ENCODE results near the gene CFL1. TPM values are rescaled to one million over a fixed set of nuclear protein-coding genes. Genes with fewer than 3 reads are reported as not detected.

The CFL1 gene
- total and polyA plus RNA-seq, 2 of the 4 experiments (the other 2 are of a cell fraction) = 960 to 2,231 TPM

- in situ Hi-C loops (cut with MboI; ENCODE audit: low sequenced_read_pairs) = loop anchor here (5.0 kb wide), 1 partner anchor 105 kb away; no protein-coding TSS in a partner anchor
- CTCF ChIA-PET = no interaction called here
Measured at GRCh38 chr11:65882120-65883057, 24.4 kb upstream of the CFL1 start.

More at GRCh38 chr11:65882120-65883057, 24.4 kb upstream of the CFL1 start:
- Histone ChIP-seq H3K9ac (ENCODE audit: low read depth, low read length) (no peak overlapping the region), H3K36me3 (ENCODE audit: control insufficient read depth, insufficient read depth, low read length) (peaks cover 40% of the 10 kb centered on the region), H3K9me1 (ENCODE audit: insufficient read depth, low read length) (peaks cover 8% of the 10 kb centered on the region), H3K14ac (replicated peaks; ENCODE audit: low read depth, low read length) (no peak overlapping the region), H3K56ac (ENCODE audit: extremely low read depth, insufficient read depth, low read length) (no peak overlapping the region), H2BK15ac (ENCODE audit: low read depth, low read length) (no peak overlapping the region), H2AFZ (replicated peaks; ENCODE audit: low read length, poor library complexity) (no peak overlapping the region), H2AK9ac (replicated peaks; ENCODE audit: low read depth, low read length, poor library complexity) (no peak overlapping the region), H3K79me1 (ENCODE audit: low read depth in 1 of 2, low read length in 2 of 2) (peaks cover 9 to 44% of the 10 kb centered on the region in 2 experiments), H2AK5ac (ENCODE audit: low read depth, low read length) (no peak overlapping the region), H3K18ac (ENCODE audit: low read depth, low read length) (no peak overlapping the region), H2BK120ac (ENCODE audit: low read depth, low read length) (no peak overlapping the region), H4K5ac (ENCODE audit: low read depth, low read length) (no peak overlapping the region), H3K4me3 (ENCODE audit: insufficient read depth, low read depth, low read length) (no peak overlapping the region), H2BK5ac (ENCODE audit: low read depth, low read length, poor library complexity, severe bottlenecking) (no peak overlapping the region), H3K4me1 (ENCODE audit: control insufficient read depth, insufficient read depth, low read length) (peaks cover under 1% of the 10 kb centered on the region), H3K9me3 (ENCODE audit: control insufficient read depth, insufficient read depth, low read length) (no peaks in the 10 kb centered on the region), H4K20me1 (ENCODE audit: insufficient read depth, low read length) (peaks cover 13% of the 10 kb centered on the region; the same call in 1 of the 2 replicates), H4K8ac (ENCODE audit: low read depth in 2 of 2, low read length in 2 of 2) (no peak overlapping the region), H4K91ac (ENCODE audit: insufficient read depth, low read depth, low read length) (no peak overlapping the region), H3K23ac (ENCODE audit: low read depth, low read length) (no peak overlapping the region), H3K4ac (ENCODE audit: low read depth, low read length) (no peak overlapping the region), H3K27me3 (ENCODE audit: control insufficient read depth, insufficient read depth, low read length) (no peaks in the 10 kb centered on the region), H3K27ac (ENCODE audit: insufficient read depth, low read length) (no peak overlapping the region), H3K4me2 (ENCODE audit: low read depth, low read length) (no peak overlapping the region), H2BK20ac (ENCODE audit: low read depth, low read length) (no peak overlapping the region)
- WGBS, 2 experiments (ENCODE audit: extremely low coverage in 2 of 2, insufficient read length in 1 of 2) = 98% methylated on average over 8 of the region's 30 CpGs; no CpG with 5 or more reads in 1 of the 2 experiments
- POLR2A ChIA-PET (ENCODE audit: unreplicated experiment) = no interaction called here
- ATAC-seq (ENCODE audit: low read depth) (no peak), DNase-seq (no peak)
- TF ChIP-seq ELK1 (IDR thresholded peaks at IDR 0.05; ENCODE audit: borderline replicate concordance, low read depth, low read length) = no peak
- TF ChIP-seq, protein P1, sequence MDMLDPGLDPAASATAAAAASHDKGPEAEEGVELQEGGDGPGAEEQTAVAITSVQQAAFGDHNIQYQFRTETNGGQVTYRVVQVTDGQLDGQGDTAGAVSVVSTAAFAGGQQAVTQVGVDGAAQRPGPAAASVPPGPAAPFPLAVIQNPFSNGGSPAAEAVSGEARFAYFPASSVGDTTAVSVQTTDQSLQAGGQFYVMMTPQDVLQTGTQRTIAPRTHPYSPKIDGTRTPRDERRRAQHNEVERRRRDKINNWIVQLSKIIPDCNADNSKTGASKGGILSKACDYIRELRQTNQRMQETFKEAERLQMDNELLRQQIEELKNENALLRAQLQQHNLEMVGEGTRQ (IDR thresholded peaks at IDR 0.05; ENCODE audit: low read depth, low read length) = no peak
- TF ChIP-seq POLR2A (IDR thresholded peaks at IDR 0.05; ENCODE audit: low read depth, low read length) = no peak
- no peak for TF ChIP-seq RCOR1 (IDR thresholded peaks at IDR 0.05; ENCODE audit: insufficient replicate concordance, low read length)
- no peak for TF ChIP-seq CEBPB (IDR thresholded peaks at IDR 0.05; ENCODE audit: low read depth, low read length)
- no peak for TF ChIP-seq BHLHE40 (IDR thresholded peaks at IDR 0.05; ENCODE audit: low read depth, low read length)
- no peak for TF ChIP-seq RAD21 (IDR thresholded peaks at IDR 0.05; ENCODE audit: low read length)
- TF ChIP-seq MAZ (IDR thresholded peaks at IDR 0.05; ENCODE audit: borderline replicate concordance, low read depth, low read length) = no peak
- no peak for TF ChIP-seq NFE2L2 (IDR thresholded peaks at IDR 0.05; ENCODE audit: low read depth, low read length)
- TF ChIP-seq FOS (IDR thresholded peaks at IDR 0.05; ENCODE audit: low read depth, low read length) = no peak
- intact Hi-C loops (cut with micrococcal nuclease) (no loop called here), dilution Hi-C loops (cut with HindIII; ENCODE audit: low sequenced_read_pairs, unreplicated experiment) (no loop called here)
- no TSS peak for BruUV-seq (replicated peaks)
